EL (cell line): ENCODE results near the gene ZFYVE21.
A peak's percentile ranks its signal among the peaks of the same experiment; 100 is the strongest.

ENCODE experiments used
- DNase-seq: peaks from one replicate; pipeline ENCODE4 v3.0.0-alpha.2; 2016

ZFYVE21 gene

GRCh38 chr14:103739466-103739792, 23.8 kb downstream of the ZFYVE21 start:
- DNase-seq, result no peak

GRCh38 chr14:103739793-103740501, 24.3 kb downstream of the ZFYVE21 start:
- DNase-seq, result no peak

DNA sequence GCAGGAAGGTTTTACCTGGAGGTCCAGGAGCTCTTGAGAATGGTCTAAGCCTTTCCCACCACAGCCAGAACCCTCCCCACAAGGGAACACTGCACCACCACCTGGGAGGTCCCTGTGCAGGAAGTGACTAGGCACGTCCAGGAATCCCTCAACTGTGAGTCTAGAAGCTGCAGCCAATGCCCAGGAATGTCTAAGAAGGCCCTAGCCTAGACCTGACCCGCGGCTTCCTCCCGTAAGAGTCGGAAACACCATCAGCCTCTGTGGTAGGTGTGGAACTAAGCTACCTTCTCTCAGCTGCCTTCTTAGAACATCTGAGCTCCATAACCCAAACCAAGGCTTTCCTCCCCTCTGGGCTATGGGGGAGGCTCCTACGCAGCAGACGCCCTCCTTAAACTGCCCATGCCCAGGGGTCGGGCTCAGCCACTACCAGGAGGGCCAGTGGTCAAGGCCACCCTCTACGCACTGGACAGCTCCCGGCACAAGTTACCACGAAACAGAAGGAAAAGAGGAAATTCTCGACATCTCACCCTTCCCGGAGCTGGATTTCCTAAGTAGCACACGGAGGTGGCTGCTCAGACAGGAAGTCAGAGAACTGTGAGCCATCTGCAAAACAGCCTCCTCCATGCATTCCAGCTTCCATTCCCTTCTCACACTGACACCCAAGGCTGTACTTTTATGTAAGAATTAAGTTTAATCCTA, 25.5 kb downstream of the ZFYVE21 start:
- DNase-seq, result peak; percentile 38

DNA sequence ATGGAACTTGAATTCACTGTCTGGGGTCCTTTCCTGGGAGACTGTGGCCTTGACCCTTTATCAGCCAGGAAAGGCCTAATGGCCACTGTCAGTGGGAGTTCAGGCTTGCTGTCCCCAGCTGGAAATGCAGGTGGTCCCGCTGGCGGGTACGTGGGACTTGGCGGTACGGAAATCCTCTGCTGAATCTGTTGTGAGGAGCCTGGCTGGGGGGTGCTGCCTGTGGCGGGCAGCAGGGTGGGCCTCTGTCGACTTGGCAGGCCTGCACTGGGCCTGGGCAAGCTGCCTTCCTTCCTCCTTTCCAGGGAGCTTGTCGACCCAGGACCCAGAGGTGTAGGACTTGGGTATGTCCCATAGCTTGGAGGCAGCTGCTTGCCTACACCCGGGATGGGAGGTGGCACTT, 26.3 kb downstream of the ZFYVE21 start:
- no peak for DNase-seq

- DNase-seq, result no peak
Observed at GRCh38 chr14:103742499-103743255, 27.1 kb downstream of the ZFYVE21 start.

GRCh38 chr14:103743691-103744090, 28.1 kb downstream of the ZFYVE21 start:
- no peak for DNase-seq

- DNase-seq, result no peak
Observed at GRCh38 chr14:103744621-103745395, 29.2 kb downstream of the ZFYVE21 start.

- DNase-seq, result no peak
Observed at GRCh38 chr14:103745424-103745823, 29.8 kb downstream of the ZFYVE21 start.

DNA sequence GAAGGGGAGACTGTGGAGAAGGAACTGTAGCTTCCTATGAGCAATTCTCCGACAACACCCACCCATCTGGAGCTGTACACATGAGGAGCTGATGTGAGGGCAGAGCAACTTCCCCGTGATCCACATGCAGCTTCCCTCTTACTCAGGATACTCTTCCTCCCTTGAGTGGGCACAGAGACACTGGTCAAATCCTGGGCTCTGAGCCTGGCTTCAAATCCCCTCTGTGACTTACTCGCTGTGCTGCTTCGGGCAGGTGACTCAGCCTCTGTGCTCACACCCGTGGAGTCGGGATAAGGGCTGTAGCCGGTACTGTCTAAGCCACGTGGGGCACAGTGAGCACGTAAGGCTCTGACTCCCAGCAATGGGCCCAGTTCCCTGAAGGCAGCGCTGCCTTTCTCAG, 31.1 kb downstream of the ZFYVE21 start:
- peak; percentile 61 for DNase-seq

DNA sequence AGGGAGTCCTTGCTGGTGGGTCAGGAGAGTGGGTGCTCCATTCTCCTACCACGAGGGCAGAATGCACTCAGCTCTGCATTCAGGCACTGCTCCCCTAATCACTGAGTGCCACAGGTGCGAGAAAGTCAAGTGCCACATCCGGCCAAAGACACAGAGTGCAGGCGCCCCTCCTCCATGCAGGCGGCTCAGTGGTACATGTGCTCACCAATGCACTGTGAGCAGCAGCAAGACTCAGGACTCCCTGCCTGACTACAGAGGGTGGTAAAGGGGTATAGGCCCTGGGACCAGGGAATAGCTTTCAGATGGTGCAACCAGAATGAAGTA, 32.9 kb downstream of the ZFYVE21 start:
- DNase-seq, result no peak

DNA sequence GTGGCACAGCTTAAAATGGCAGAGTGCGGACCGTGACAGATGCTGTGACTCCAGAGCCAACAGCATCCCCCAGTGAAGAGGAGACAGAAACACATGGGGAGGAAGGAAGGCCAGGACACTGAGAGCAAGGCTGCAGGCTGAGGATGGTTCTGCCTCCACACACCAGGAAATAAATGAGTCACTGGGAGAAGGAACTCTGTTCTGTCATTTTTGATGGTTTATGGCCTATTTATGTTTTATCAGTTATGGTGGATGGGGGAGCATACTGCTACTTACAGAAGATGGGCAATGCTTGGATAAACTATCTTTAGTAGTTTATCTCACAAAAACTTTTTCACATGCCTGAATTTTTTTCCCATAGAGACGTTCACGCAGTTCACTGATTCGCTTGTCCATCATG, 33.8 kb downstream of the ZFYVE21 start:
- DNase-seq, result no peak

DNA sequence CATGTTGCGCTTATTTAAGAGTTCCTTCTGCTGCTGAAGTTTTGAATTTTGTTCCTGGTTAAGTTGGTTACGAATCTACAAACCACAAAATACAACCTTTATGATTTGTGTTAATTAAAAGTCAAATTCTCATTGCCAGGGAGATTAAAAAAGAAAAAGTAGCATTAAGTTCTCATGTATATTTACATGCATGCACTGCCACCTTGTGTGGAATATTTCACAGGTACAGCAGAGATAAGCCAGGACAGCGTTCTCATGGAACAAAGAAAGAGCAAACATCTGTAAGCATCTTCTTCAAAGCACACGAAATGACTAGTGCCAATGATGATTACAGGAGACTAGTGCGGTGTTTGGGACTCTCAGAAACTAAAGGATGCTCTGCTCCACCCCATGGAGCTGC, 34.2 kb downstream of the ZFYVE21 start:
- DNase-seq, result no peak

GRCh38 chr14:103753774-103754173, 38.2 kb downstream of the ZFYVE21 start:
- DNase-seq, result no peak

DNA sequence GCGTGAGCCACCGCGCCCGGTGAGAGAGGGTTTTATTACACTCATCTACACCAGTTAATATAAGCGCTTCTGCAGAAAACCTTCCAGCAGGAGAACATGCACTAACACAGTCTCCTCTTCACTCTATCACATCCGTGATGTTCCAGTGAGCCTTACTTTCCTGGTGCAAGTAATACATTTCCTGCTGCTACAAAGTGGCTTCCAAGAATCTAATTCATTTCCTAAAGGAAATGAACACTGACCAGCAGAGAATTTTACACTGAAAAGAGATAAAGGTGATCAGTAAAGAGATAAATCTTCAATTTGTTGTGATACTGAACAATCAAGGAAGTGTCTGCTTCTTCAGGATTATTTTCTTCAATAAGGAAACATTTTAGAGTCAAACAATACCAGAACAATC, 39.5 kb downstream of the ZFYVE21 start:
- DNase-seq, result no peak

GRCh38 chr14:103758059-103758776, 42.6 kb downstream of the ZFYVE21 start:
- DNase-seq, result no peak

GRCh38 chr14:103762036-103762435, 46.4 kb downstream of the ZFYVE21 start:
- peak; percentile 17 for DNase-seq

DNA sequence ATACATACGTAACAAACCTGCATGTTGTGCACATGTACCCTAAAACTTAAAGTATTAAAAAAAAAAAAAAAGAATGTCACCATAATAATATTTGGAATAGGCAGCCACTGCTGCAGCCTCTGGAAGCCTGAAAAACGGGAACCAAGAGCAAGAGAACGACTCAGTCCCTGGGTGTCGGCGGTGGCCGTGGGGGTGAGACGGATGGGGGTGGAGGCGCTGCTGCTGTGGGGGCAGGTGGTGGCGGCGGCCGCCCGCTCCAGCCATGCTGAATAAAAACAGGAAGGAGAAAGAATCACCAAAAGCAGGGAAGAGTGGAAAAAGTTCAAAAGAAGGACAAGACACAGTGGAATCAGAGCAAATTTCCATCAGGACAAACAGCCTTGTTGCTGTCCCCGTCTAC, 46.9 kb downstream of the ZFYVE21 start:
- DNase-seq, result no peak

GRCh38 chr14:103763730-103764488, 48.3 kb downstream of the ZFYVE21 start:
- no peak for DNase-seq

DNA sequence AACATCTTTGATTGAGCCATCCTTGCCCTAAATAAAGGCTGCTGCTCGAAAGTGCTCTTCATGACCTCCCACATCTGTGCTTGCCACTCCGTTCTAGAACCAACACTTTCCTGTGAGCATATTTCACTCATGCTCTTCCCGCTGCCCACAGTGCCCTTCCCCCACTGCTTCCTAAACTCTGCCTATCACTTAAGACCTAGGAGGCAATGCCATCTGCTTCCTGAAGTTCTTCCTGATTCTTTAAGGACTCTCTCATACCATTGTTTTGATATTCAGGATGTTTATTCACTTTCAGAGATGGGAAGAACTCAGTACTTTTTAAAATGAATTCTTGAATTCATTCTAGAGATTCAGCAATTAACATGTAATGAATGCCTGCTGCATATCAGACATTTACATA, 49.9 kb downstream of the ZFYVE21 start:
- no peak for DNase-seq

- DNase-seq, result no peak
Observed at GRCh38 chr14:103767336-103767894, 51.8 kb downstream of the ZFYVE21 start.

DNA sequence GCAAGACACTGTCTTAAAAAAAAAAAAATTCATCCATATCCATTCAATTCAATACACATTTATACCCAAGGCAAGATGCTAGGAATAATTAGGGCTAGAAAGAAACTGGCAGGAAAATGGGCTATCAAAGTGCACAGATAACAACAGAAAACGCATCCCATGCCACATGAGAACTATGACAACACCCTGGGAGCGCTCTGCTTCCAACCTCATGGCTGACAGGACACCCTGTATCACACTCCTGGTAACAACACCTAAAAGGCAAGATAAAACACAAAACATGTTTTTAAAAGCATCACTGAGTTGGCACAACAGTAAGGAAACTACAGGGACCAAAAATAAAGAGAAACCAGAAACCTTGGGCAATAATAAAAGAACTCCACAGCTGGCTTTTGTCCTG, 54.9 kb downstream of the ZFYVE21 start:
- DNase-seq, result no peak

- DNase-seq, result no peak
Observed at GRCh38 chr14:103770902-103771301, 55.3 kb downstream of the ZFYVE21 start.
